CD4-positive, alpha-beta T cell treated with Interferon gamma for 1 hour (primary cell): ENCODE data around the gene LMBR1L.
"Not testable (repeated sequence)": the region's sequence is repeated elsewhere in the genome, so short reads cannot be mapped to it uniquely, and the experiment has no call there.

Experiments
- DNase-seq: peaks from one replicate; pipeline ENCODE4 v3.0.0-alpha.2; 2020

The LMBR1L gene

GRCh38 chr12:49079793-49080192, 30.9 kb downstream of the LMBR1L start:
- DNase-seq = no peak

- no peak for DNase-seq
Observed at GRCh38 chr12:49070971-49071370, 39.7 kb downstream of the LMBR1L start.

GRCh38 chr12:49069507-49070346, 40.9 kb downstream of the LMBR1L start, which contains the start of gene RHEBL1:
RHEBL1 (minus strand) TSS chr12:49069979; CDS start chr12:49069785, 194 bp downstream.
- peak; percentile 99 for DNase-seq

GRCh38 chr12:49068879-49069506, 41.7 kb downstream of the LMBR1L start:
- no peak for DNase-seq

DNA sequence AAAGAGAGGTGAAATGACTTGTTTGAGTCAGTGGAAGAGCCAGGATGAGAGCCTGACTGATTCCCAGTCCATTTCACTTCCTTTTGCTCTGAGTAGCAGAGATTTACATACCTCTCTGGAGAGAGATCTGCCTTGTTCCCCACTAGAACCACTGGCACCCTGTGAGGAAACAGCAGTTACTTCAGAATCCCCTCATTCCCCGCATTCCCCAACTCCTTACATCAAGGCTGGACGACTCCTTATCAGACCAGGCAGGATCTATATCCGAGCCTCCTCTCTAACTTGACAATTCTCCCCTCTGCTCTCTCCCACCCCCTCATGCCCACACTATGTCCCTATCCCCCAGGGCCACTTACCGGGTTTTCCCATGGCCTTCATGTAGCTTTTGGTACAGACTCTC, 44.5 kb downstream of the LMBR1L start:
- no peak for DNase-seq

DNA sequence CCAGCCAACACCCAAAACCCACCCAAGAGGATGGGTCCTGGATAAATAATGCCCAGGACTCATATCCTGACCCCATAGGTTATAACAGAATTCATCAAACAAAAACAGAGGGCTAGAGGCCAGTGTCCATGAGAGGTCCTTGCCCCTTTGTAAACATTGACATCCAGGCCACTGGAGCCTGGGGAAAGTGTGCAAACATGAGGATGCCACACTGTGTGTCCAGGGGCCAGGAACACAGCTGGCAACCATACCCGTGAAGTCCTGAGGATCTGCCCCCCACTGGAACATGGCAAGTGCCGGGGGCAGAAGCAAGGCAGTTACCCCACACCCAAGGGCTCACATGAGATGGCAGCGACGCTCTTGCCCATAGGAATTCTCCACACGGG, 45.9 kb downstream of the LMBR1L start:
- DNase-seq = no peak

- DNase-seq = not testable (repeated sequence)
Observed at GRCh38 chr12:49061916-49062315, 48.7 kb downstream of the LMBR1L start.

GRCh38 chr12:49061157-49061650, 49.4 kb downstream of the LMBR1L start:
- DNase-seq = no peak

DNA sequence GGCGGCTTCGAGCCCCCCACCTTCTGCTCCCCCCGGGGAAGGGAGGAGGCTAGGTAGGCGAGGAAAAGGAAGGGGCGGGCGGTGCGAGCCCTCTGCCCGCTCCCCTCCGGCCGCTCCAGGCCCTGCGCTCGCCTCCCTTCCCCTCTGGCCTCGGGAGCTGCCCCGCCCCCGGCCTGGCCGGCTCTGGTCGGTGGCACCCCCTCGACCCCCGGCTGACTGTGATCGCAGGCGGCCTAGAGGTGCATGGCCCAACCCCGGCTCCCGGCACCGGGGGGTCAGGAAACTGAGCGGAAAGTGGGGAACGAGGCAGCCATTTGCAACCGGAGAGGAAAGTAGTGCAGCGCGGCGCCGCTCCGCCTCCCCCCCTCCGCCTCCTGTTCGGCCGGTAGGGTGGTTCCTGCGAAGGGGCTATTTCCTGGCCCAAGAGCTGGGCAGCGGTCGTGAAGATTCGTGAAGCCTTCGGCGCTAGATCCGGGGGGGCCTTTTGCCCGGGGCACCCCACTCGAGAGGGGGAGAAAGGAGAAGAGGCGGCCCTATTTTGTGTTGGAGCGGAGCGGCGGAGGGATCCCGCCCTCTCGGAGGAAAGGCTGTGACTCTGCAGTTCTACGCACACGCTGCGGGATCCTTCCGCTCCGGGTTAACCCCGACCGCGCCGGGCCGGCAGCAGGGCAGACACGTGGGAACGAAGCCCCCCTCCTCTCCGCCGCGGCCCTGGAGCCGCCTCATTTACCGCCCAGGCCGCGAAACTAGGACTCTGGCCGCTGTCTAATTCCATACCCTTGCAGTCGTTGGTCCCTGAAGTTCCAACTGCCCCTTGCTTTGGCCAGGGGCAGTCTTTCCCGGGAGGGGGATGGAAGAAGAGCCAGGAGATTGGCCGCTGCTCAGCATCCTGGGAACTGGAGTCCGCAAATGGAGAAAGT, 50.1 kb downstream of the LMBR1L start, which contains the start of gene KMT2D:
Gene KMT2D (minus strand): TSS at position 558 of the 920 bp plus-strand sequence. CDS start 5,470 bp downstream, outside the sequence.
- peak; percentile 86 for DNase-seq

GRCh38 chr12:49059299-49060171, 51.1 kb downstream of the LMBR1L start:
- no peak for DNase-seq

DNA sequence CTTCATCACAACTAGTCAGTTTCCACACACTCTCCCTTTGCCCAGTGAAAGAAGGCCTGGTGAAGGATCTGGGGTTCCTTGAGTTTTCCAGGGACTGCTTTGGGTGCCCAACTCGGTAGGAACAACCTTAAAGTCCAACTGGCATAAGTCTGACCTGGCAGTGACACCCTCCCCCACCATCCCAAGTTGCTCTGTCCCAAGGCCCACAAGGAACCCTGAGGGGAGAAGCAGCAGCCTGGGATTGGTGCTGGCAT, 51.7 kb downstream of the LMBR1L start:
- DNase-seq = no peak

DNA sequence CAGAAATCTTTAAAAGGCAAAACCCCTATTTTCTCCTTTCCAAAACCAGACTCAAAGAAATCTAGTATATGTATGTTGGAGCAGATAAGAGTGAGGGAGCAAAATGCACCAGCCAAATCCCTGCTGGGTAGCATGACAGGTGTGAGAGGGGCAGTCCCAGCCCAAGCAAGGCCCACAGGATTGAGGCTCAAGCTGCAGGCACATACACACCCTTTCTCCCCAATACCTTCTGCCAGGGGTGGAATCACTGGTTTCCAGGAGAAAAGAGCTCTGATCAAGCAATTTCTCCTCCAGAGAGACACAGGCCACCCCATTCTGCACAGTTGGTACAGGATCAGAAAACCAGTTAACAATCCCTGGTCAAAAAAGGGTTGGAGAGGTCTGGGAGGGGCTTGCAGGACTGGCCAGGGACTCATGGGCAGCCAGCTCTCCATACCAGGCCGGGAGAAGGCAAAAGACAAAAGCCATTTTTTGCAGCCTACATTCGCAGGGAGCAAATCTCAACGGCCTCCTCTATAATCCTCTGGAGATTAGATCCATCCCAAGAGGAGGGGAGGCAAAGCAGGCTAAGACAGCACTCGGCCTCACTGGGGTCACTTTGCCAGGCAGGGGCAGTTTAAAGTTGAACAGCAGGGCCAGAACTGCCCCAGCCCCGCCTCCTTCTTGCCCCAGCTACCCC, 52.1 kb downstream of the LMBR1L start:
- DNase-seq = no peak

GRCh38 chr12:49057888-49058287, 52.8 kb downstream of the LMBR1L start:
- DNase-seq = no peak

GRCh38 chr12:49055978-49056754, 54.5 kb downstream of the LMBR1L start:
- DNase-seq = peak; percentile 77

DNA sequence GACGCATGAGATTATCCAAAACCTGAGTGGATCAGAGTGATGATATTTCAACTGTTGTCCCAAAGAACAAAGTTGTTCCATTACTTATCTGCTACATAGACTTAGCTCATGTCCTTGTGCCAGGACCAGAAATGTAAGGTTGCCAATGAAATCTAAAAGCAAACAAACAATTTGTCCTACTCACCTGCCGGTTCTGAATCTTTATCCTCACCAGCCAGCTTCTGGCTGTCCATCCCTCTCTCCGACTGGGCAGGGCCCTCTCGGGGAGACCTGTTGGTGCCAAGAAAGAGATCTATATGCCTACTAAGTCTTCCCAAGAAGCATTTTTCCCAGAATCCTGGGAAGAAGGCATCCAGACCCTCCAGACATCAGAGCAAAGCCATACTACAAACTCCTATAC, 55.6 kb downstream of the LMBR1L start:
- DNase-seq = no peak

DNA sequence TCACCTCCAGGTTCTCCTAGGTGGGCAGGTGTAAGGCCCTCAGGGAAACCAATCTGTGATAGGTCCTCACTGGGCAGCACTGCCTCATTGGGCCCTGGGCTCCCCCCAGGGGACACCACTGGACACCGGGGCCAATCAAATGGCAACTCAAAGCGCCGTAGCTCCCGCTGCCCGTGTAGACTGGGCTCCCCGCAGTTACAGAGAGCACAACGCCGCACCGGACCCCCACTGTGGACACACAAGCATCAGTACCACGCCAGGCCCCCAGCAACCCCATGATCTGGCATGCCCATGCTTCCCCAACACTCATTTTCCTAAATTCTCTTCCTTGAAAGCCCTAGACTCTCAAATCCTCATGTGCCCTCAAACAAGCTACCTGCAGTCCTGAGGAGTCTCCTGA, 56.1 kb downstream of the LMBR1L start:
- DNase-seq = no peak

- DNase-seq = no peak
Observed at GRCh38 chr12:49054096-49054495, 56.6 kb downstream of the LMBR1L start.

GRCh38 chr12:49052451-49053208, 58.0 kb downstream of the LMBR1L start:
- no peak for DNase-seq

DNA sequence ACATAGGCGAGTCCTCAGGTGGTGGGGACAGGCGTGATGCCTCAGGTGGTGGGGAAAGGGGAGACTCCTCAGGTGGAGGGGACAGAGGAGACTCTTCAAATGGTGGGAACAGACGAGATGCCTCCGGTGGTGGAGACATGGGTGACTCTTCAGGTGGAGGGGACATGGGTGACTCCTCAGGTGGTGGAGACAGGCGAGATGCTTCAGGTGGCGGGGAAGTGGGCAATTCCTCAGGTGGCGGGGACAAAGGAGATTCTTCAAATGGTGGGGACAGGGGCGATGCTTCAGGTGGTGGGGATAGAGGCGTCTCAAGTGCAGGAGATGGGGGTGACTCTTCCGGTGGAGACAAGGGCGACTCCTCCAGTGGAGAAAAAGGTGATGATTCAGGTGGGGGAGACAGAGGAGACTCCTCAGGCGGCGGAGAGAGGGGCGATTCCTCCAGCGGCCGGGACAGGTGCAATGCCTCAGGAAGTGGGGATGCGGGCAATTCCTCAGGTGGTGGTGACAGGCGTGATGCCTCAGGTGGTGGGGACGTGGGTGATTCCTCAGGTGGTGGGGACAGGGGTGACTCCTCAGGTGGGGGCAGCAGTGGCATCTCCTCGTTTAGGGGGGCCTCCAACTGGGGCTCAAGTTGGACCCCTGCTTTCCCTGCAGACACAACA, 58.7 kb downstream of the LMBR1L start:
- no peak for DNase-seq
